GM23338 (cell line): Measurements from ENCODE around the gene NTM. TPM values are rescaled to one million over a fixed set of nuclear protein-coding genes. Genes with fewer than 3 reads are reported as not detected.

Experiments
- ATAC-seq: fragments of 200-7000 bp; cut with Tn5 transposase; 3 replicates; pipeline ENCODE4 v1.9.1; 2020
- DNase-seq: peaks from one replicate; pipeline ENCODE4 v3.0.0-alpha.2; 2015; ENCODE audit warnings: low spot score
- H2AFZ ChIP-seq: fragments of 200-600 bp; sonication (generic); 2 replicates; pipeline ENCODE4 v1.8.0; 2016; ENCODE audit warnings: antibody characterized with exemption, mild to moderate bottlenecking, moderate library complexity
- H3F3A ChIP-seq: fragments of 200-600 bp; sonication (generic); replicated peaks from 2 replicates; pipeline ENCODE4 v1.8.0; 2017; ENCODE audit warnings: antibody characterized with exemption, mixed run types, low read depth
- H3K27ac ChIP-seq: fragments of 200-600 bp; sonication (generic); 2 replicates; pipeline ENCODE4 v1.6.1; 2016; ENCODE audit warnings: low read depth
- H3K27me3 ChIP-seq: fragments of 200-600 bp; sonication (generic); 2 replicates; pipeline ENCODE4 v1.8.0; 2016; ENCODE audit warnings: mild to moderate bottlenecking, mixed run types, moderate library complexity; ENCODE audit not compliant: insufficient read depth
- H3K36me3 ChIP-seq: fragments of 200-600 bp; sonication (generic); 2 replicates; pipeline ENCODE4 v1.8.0; 2016; ENCODE audit warnings: mild to moderate bottlenecking; ENCODE audit not compliant: insufficient read depth
- H3K4me1 ChIP-seq: fragments of 200-600 bp; sonication (generic); 2 replicates; pipeline ENCODE4 v1.8.0; 2016; ENCODE audit warnings: mild to moderate bottlenecking, moderate library complexity; ENCODE audit not compliant: insufficient read depth
- H3K4me2 ChIP-seq: fragments of 200-600 bp; sonication (generic); 2 replicates; pipeline ENCODE4 v1.7.1; 2017; ENCODE audit warnings: mixed run types
- H3K4me3 ChIP-seq: fragments of 200-600 bp; sonication (generic); 2 replicates; pipeline ENCODE4 v1.6.1; 2016; ENCODE audit warnings: mixed run types
- H3K79me2 ChIP-seq: fragments of 200-600 bp; sonication (generic); replicated peaks from 2 replicates; pipeline ENCODE4 v1.8.0; 2017; ENCODE audit warnings: mild to moderate bottlenecking; ENCODE audit not compliant: insufficient read depth
- H3K9me2 ChIP-seq: fragments of 200-600 bp; sonication (generic); 2 replicates; pipeline ENCODE4 v1.8.0; 2017; ENCODE audit not compliant: insufficient read depth
- H4K20me1 ChIP-seq: fragments of 200-600 bp; sonication (generic); replicated peaks from 2 replicates; pipeline ENCODE4 v1.8.0; 2017; ENCODE audit warnings: mild to moderate bottlenecking; ENCODE audit not compliant: insufficient read depth
- H3K27ac Mint-ChIP-seq: 2 replicates; pipeline ENCODE4 v1.8.0; 2020; ENCODE audit warnings: inconsistent platforms, mild to moderate bottlenecking, moderate library complexity, mixed read lengths
- H3K27me3 Mint-ChIP-seq: 3 replicates; pipeline ENCODE4 v1.8.0; 2022; ENCODE audit warnings: low read depth, mild to moderate bottlenecking, moderate library complexity, mixed read lengths, inconsistent platforms; ENCODE audit not compliant: insufficient read depth, poor library complexity
- H3K36me3 Mint-ChIP-seq: 3 replicates; pipeline ENCODE4 v1.8.0; 2021; ENCODE audit warnings: low read depth, mild to moderate bottlenecking, inconsistent platforms, moderate library complexity, mixed read lengths
- H3K4me1 Mint-ChIP-seq: 3 replicates; pipeline ENCODE4 v1.8.0; 2020; ENCODE audit warnings: mild to moderate bottlenecking, inconsistent platforms, mixed read lengths
- H3K4me3 Mint-ChIP-seq: 3 replicates; pipeline ENCODE4 v1.8.0; 2021; ENCODE audit warnings: moderate library complexity, mild to moderate bottlenecking, inconsistent platforms, mixed read lengths
- H3K9me3 Mint-ChIP-seq: 3 replicates; pipeline ENCODE4 v1.8.0; 2020; ENCODE audit warnings: moderate library complexity, mild to moderate bottlenecking, inconsistent platforms, mixed read lengths
- JUNB ChIP-seq: IDR thresholded peaks from one replicate; pipeline ENCODE4 v1.6.1; 2016; ENCODE audit warnings: antibody characterized with exemption; ENCODE audit not compliant: unreplicated experiment
- STAT1 ChIP-seq: IDR thresholded peaks from one replicate; pipeline ENCODE4 v1.6.1; 2016; ENCODE audit warnings: antibody characterized with exemption; ENCODE audit not compliant: unreplicated experiment
- ZNF462 ChIP-seq: fragments of 250-450 bp; sonication (Bioruptor Pico); IDR thresholded peaks from 2 replicates; pipeline ENCODE4 v1.5.0; 2020; ENCODE audit warnings: mild to moderate bottlenecking, moderate library complexity
- polyA plus RNA-seq: library from polyadenylated mRNA; unstranded; fragments of >200 nt; fragmentation: Nextera tagmentation; extraction: Ambion mirVana; gene quantifications from 2 replicates; pipeline ENCODE4 v1.2.1, GENCODE V29; 2016
- total RNA-seq: library from RNA; depleted of rRNA; stranded (reverse); fragments of >200 nt; shearing (Covaris generic); gene quantifications from 2 replicates; pipeline ENCODE4 v1.2.3, GENCODE V29; 2014

Gene NTM
- total and polyA plus RNA-seq, 2 experiments from 2014 or later, result 10.6 to 14.6 TPM

GRCh38 chr11:131356206-131356605 lies 14.2 kb upstream of the NTM start (continued):
- TF ChIP-seq ZNF462 (CRISPR knock-in tag) (no peak), JUNB (no peak)

GRCh38 chr11:131365329-131365930 lies 5.0 kb upstream of the NTM start:
- Histone ChIP-seq H3K4me3 (no peak overlapping the region), H3K79me2 (no peaks in the 10 kb centered on the region), H3K9me2 (0 out of 2 replicates have a peak, but pooled peaks cover 2% of the 10 kb centered on the region), H3K36me3 (no peaks in the 10 kb centered on the region), H3F3A (no peaks in the 10 kb centered on the region), H3K4me1 (peaks cover 8% of the 10 kb centered on the region), H4K20me1 (no peaks in the 10 kb centered on the region), H2AFZ (no peak overlapping the region), H3K27me3 (no peaks in the 10 kb centered on the region), H3K27ac (no peak overlapping the region), H3K4me2 (no peak overlapping the region)
- H3K36me3 Mint-ChIP-seq, result no peaks in the 10 kb centered on the region
- H3K9me3 Mint-ChIP-seq, result no peaks in the 10 kb centered on the region
- no peak overlapping the region for H3K4me3 Mint-ChIP-seq
- peaks cover 2% of the 10 kb centered on the region for H3K27me3 Mint-ChIP-seq
- no peak for TF ChIP-seq STAT1
- H3K4me1 Mint-ChIP-seq, result no peaks in the 10 kb centered on the region; the same call in 1 of the 3 replicates
- no peak for ATAC-seq
- no peak for DNase-seq
- H3K27ac Mint-ChIP-seq, result peak overlapping the region; percentile 9; the same call in 1 of the 2 replicates
